WERI-Rb-1 (cell line): ENCODE results near the gene C9orf78.

ENCODE experiments used
- DNase-seq: peaks from one replicate; pipeline ENCODE4 v3.0.0-alpha.2; 2020
- H3K27ac ChIP-seq: fragments of 250-450 bp; sonication (Bioruptor Pico); 2 replicates; pipeline ENCODE4 v1.5.1; 2020; ENCODE audit warnings: mild to moderate bottlenecking, moderate library complexity
- H3K27me3 ChIP-seq: fragments of 250-450 bp; sonication (Bioruptor Pico); 2 replicates; pipeline ENCODE4 v1.5.1; 2021; ENCODE audit warnings: mild to moderate bottlenecking, low read depth, moderate library complexity; ENCODE audit not compliant: insufficient read depth, severe bottlenecking
- H3K36me3 ChIP-seq: fragments of 250-450 bp; sonication (Bioruptor Pico); 2 replicates; pipeline ENCODE4 v1.5.1; 2020; ENCODE audit warnings: mild to moderate bottlenecking, moderate library complexity
- H3K4me3 ChIP-seq: 2 replicates; pipeline ENCODE4 v1.5.1; 2011; ENCODE audit warnings: low read depth, mild to moderate bottlenecking, control low read depth, low read length
- H3K9me3 ChIP-seq: fragments of 250-450 bp; sonication (Bioruptor Pico); 2 replicates; pipeline ENCODE4 v1.5.1; 2021; ENCODE audit warnings: mild to moderate bottlenecking, moderate library complexity; ENCODE audit not compliant: severe bottlenecking
- CTCF ChIP-seq: IDR thresholded peaks from 2 replicates; pipeline ENCODE4 v1.5.1; 2011; ENCODE audit warnings: low read depth, mild to moderate bottlenecking, control low read depth, inconsistent platforms, low read length

The C9orf78 gene

GRCh38 chr9:129809346-129809745, 25.7 kb downstream of the C9orf78 start:
- peaks cover 59% of the 10 kb centered on the region for H3K36me3 ChIP-seq
- H3K27me3 ChIP-seq = no peaks in the 10 kb centered on the region
- TF ChIP-seq CTCF = no peak
- H3K9me3 ChIP-seq = no peaks in the 10 kb centered on the region
- DNase-seq = no peak
- H3K4me3 ChIP-seq = no peak overlapping the region
- no peak overlapping the region for H3K27ac ChIP-seq

GRCh38 chr9:129806061-129806460, 29.0 kb downstream of the C9orf78 start:
- TF ChIP-seq CTCF = no peak
- Histone ChIP-seq H3K27me3 (no peaks in the 10 kb centered on the region), H3K9me3 (no peaks in the 10 kb centered on the region), H3K4me3 (no peak overlapping the region), H3K36me3 (peaks cover 50% of the 10 kb centered on the region), H3K27ac (no peak overlapping the region)
- DNase-seq = no peak

GRCh38 chr9:129803676-129804060, 31.4 kb downstream of the C9orf78 start:
- DNase-seq = peak; percentile 24
- no peak for TF ChIP-seq CTCF
- peak overlapping the region; percentile 80 for H3K4me3 ChIP-seq
- no peaks in the 10 kb centered on the region for H3K27me3 ChIP-seq
- peaks cover 28% of the 10 kb centered on the region for H3K36me3 ChIP-seq
- no peaks in the 10 kb centered on the region for H3K9me3 ChIP-seq
- H3K27ac ChIP-seq = no peak overlapping the region

GRCh38 chr9:129802833-129803675, 32.0 kb downstream of the C9orf78 start, which contains the start of gene TOR1B:
TOR1B (plus strand) TSS chr9:129803184; CDS start chr9:129803213, 29 bp downstream.
- Histone ChIP-seq H3K9me3 (no peaks in the 10 kb centered on the region), H3K4me3 (peak within 1 kb of the TSS; percentile 80), H3K27ac (peak within 1 kb of the TSS; percentile 46), H3K36me3 (peaks cover 27% of the 10 kb centered on the region), H3K27me3 (no peaks in the 10 kb centered on the region)
- TF ChIP-seq CTCF = no peak
- peak; percentile 96 for DNase-seq

- TF ChIP-seq CTCF = no peak
- H3K27ac ChIP-seq = no peak overlapping the region
- H3K4me3 ChIP-seq = no peak overlapping the region
- H3K9me3 ChIP-seq = no peaks in the 10 kb centered on the region
- DNase-seq = no peak
- no peaks in the 10 kb centered on the region for H3K27me3 ChIP-seq
- H3K36me3 ChIP-seq = peaks cover 19% of the 10 kb centered on the region
Observed at GRCh38 chr9:129801504-129801903, 33.6 kb downstream of the C9orf78 start.
